ENCODE data around the gene SPATA3.
A peak's percentile ranks its signal among the peaks of the same experiment; 100 is the strongest.
"Not testable (repeated sequence)": the region's sequence is repeated elsewhere in the genome, so short reads cannot be mapped to it uniquely, and the experiment has no call there.

Gene SPATA3

DNA sequence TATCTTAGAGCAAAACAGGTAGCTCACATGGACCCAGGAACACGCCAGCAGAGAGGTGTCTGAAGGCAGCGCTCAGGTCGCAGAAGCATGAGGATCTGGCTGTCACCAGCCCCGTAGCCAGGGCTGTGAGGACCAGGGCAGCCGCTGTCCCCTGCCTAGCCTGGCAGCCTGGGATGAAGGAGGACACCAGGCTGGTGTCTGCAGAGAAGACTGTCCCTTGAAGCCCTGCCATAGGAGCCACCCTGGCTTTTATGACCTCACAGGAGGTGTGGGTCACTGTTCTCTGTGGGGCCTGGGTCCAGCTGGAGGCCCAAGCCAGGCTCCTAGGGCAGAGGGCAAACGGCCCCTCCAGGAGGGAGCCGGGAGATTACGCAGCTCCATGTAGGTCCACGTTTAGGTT lies at the start of gene SPATA3:
Gene SPATA3, plus strand, starts transcription at position 301 of the 400 bp plus-strand sequence. CDS start 113 bp downstream, outside the sequence.
- no peak for DNase-seq

DNA sequence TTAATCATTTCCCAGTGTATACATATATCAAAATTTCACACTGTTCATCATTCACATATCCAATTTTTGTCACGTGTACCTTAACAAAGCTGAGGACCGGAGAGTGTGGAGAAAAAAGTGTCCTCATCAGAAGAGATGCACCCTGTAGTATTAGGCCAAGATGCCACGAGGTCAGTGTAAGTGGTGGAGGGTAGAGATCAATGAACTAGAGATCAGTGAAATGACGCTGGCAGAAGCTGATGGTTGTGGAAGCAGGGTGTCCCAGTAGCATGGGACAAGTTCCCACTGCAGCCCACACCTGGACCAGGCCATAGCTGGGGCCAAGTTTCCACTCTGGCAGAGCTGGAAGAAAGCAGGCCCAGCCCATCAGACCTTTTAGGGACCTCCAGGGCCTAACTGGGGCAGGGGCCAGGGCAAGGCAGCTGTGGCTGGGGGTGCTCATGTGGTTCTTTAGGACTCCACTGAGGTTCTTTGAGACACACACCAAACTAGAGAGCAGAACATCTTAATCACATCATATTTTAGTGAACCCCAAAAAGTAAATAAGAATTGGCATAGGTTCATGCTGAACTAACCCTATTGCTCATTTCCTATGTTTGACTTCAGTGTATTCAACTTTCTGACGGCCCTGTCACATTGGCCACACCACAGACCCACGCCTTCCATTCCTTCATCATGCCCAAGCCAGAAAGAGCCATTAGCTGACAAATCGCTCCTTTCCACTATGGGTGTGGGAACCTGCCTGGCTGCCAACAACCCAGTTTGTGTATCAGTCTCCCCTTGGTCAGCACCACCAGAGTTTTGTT lies 49.3 kb upstream of the SPATA3 start:
- no peak for DNase-seq

DNA sequence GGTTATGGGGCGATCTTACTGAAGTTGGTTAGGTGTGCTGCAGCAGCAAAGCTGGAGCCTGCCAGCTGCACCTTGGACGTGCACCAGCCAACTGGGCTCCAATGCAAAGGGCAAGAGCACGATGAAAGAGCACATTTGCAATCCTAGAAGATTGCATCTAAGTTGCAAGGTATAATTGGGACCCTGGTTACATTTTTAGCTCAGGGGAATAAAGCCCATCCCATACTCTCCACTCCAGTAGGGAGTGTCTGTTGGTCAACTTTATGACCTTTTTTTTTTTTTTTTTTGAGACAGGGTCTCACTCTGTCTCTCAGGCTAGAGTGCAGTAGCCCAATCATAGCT lies 48.7 kb upstream of the SPATA3 start:
- no peak for DNase-seq

DNA sequence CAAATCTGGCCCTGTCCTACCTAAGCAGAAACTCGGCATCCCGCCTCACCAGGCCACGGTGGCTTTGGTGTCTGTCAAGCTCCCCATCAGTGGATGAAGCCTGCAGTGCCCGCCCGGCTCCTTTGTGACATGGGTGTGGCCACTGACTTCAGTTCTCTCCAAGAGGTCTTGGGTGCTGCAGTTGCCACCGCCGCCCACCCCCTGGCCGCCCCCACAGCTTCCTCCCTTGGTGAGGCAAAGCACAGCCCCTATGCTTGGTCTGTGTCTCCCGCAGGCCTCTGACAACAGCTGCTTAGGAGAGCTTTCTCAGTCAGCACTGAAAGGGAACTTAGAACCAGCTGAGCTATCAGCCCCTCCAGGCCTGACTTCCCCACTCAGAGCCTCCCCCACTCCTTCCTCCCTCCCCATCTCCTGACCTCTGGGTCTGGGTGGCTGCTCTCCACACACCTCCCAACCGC lies 48.0 kb upstream of the SPATA3 start:
- no peak for DNase-seq

DNA sequence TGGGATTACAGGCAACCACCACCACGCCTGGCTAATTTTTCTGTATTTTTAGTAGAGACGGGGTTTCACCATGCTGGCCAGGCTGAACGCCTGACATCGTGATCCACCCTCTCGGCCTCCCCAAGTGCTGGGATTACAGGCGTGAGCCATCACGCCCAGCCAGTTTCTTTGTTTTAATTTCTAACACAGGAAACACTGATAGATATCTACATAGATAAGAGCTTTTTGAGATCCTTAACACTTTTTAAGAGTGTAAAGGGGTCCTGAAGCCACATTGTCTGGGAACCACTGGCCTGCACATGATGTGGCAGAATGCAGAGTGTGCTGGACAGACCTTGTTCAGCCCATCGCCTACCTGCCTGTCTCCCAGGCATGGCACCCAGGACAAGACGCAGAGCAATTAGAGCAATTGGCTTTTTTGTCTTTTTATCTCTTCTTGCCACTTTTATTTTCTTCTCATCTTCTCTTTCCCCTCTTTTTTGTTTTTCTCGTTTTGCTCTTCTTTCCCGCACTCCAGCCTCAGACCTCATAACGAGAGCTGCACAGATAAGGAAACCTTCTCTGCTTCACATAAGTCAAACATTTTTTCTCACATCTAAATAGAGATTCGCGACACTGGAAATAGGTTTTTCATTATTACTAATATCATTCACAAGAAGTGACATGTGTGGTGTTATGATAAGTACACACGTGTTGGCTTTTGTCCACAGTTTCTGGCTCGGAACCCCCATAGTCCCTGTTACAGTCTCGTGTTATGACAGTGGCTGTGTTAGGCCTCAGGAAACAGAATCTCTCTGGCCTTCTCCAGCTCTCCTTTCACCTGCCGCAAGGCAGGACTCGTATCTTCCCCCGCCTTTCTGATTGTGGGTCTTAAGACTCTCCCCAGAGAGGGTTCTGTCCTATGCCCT lies 45.7 kb upstream of the SPATA3 start:
- DNase-seq = no peak

DNA sequence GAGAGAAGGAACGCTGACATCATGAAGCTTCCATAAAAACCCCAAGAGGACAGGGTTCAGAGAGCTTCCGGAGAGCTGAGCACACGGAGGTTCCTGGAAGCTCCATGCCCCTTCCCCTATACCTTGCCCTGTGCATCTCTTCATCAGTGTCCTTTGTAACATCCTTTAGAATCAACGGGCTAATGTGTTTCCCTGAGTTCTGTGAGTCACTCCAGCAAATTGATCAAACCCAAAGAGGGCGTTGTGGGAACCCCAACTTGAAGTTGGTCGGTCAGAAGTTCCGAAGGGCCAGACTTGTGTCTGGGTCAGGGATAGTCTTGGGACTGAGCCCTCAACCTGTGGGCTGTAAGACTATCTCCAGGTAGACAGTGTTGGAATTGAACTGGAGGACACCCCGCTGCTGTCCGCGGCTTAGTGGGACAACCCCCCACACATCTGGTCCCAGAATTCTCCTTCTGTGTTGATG lies 45.0 kb upstream of the SPATA3 start:
- no peak for DNase-seq

DNA sequence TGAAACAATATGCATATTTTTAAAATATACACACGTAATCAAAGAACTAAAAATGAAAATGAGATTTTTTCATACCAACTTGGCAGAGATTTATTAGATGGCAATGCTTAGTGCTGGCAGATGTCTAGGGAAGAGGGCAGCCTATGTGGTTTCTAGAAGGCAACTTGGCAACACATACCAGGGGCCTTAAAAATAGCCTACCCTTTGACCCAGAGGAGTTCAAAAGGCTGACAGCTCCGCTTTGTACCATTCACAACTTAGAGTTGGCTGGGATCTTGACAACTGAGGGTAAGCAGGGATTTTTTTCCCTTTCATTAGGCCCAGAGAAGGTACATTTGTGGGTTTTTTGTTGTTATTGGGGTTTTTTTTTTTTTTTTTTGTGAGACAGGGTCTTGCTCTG lies 44.5 kb upstream of the SPATA3 start:
- no peak for DNase-seq

DNA sequence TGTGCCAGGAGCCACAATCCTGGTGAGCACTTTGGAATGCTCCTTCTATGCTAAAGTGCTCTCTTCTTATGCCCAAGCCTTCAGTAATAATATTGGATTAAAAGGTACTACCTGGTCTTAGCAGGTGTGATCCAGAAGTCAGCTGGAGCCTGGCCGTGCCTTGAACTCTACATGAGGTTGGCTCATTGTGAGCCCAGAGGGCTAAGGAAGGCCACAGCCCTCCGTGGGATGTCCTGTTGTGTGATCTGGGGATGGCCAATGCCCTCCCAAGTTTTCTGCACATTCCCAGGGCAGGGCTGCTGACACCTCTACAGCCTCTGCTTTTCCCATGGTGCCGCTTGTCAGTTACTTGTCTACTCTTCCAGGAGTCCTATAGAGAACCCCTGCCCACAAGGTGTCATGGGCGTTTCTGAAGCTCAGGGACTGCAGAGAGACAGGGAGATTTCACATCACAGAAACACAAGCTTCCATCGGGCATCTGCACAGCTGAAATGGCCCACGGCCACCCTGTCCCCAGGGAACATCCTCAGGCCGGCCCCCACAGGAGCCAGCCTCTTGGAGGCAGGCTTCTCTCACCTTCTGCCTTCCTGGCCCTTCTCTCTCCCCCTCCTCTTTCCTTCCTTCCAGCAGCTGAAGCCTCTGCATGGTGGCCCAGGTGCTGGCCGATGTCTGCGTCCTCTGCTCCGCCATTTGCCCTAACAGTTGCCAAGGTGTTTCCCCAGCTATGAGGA lies 43.5 kb upstream of the SPATA3 start:
- DNase-seq = no peak

DNA sequence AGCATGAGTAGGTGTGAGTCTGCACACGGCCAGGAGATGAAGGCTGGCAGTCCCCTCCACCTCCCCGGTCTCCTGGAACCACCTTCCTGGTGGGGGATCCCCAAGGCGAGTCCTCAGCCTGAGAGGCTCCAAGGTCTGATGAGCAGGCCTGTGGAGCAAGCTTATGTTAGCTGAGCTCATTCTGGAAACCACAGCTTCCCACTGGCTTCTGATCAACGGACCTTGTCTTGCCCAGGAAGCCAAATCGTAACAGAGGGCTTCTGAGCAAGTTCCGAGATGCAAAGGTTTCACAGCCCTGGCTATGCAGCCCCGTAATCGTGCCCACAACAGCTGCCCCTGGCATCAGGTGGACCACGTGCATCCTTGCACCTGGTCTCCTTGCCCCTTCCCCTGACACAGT lies 42.1 kb upstream of the SPATA3 start:
- DNase-seq = no peak

DNA sequence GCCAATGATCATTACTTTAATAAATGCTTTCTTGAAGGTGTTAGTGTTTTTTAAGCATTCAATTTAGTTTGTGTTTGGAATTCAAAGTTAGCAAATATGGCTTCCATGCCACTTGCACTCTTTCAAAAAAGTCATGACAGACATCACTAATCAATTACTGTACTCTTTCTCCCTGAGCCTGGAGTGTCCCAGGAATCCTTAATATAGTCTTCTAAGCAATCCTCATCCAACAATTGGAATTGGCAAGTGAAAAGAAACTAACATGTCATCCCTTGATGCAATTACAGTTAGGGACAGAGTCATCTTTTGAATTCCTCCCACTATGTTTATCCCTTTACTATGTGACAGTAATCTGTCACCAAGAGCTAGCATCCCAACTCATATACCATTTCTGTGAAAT lies 41.2 kb upstream of the SPATA3 start:
- no peak for DNase-seq

DNA sequence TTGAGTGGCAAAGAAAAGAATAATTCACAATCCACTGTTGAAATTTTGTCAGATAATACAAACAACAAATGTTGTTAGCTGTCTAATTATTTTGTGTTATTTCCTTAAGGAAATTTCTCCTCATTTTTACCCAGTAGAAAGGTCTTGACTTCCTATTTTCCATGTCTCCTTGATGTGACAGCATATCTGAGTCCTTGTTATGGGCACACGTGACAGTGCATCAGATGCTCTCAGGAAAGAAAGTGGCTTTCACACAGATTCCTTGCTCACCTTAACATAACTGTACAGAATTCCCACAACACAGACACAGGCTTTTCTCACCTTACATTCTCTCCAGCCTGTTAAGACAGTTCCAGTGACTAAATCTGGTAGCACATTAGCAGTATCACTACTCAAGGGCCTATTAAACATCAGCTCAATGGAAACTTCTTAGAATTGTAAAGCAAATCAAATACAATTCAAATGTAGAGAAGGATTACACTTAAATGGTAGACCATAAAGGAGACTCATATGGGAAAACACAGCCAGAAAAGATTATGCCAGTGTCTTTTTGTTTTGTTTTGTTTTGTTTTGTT lies 40.7 kb upstream of the SPATA3 start:
- DNase-seq = no peak

DNA sequence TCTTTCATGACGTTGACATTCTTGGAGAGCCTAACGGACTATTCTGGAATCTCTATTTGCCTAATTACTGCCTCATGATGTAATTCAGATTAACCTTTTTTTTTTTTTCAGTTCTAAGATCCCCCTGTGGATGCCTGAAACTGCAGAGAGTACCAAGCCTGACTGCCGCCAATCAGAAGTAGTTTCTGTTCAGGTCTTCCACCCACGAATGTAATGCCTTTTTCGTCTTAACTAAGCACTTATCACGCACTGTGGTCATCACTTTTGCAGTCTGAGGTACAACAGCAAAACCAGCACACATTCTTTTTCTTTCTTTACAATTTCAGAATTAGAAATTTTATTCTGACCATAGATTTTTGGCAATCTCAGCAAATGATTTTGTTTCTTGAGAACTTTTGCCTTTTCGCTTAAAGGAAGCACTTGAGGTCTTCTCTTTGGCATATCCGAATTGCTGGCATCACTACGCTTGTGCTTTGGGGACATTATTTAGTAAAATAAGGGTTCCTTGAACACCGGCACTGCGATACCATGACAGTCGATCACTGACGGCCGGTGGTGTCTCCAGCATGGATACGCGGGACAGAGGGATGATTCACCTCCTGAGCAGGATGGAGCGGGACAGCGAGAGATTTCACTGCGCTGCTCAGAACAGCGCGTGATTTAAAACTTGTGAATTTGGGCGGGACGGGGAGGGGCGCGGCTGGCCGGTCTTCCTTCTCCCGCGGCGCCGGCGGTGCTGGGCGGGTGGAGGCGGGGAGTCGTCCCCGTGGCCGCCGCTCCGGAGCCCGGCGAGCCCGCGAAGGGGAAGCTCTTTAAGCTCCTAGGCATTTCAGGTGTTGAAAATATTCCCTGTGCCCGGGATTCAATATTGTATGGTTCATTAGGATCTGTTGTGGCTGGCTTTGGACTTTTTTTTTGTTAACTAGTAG lies 38.8 kb upstream of the SPATA3 start:
- peak; percentile 18 for DNase-seq

DNA sequence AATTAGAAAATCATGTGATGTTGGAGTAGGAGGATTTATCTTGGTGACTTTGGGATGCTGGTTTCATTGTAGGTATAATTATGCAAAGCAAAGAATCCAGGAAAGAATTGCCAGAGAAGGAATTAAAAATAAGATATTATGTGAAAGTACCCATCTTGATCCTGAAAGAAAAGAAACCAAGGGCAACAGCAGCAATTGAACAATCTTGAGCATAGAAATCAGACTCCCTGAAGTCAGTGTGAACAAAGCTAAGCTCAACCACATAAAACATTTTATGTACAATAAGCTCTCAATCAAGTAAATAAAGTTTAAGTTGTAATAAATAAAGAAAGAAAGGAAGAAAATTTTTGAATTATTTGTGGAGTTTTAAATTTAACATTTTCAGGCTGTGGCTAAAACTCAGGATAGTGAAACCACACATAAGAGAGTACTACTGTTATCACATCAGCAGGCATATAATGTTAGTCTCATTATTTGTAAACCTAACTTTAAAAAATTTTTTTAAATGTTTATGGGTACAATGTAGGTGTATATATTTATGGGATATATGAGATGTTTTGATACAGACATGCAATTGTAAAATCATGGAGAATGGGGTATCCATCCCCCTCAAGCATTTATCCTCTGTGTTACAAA lies 38.0 kb upstream of the SPATA3 start:
- DNase-seq = no peak

DNA sequence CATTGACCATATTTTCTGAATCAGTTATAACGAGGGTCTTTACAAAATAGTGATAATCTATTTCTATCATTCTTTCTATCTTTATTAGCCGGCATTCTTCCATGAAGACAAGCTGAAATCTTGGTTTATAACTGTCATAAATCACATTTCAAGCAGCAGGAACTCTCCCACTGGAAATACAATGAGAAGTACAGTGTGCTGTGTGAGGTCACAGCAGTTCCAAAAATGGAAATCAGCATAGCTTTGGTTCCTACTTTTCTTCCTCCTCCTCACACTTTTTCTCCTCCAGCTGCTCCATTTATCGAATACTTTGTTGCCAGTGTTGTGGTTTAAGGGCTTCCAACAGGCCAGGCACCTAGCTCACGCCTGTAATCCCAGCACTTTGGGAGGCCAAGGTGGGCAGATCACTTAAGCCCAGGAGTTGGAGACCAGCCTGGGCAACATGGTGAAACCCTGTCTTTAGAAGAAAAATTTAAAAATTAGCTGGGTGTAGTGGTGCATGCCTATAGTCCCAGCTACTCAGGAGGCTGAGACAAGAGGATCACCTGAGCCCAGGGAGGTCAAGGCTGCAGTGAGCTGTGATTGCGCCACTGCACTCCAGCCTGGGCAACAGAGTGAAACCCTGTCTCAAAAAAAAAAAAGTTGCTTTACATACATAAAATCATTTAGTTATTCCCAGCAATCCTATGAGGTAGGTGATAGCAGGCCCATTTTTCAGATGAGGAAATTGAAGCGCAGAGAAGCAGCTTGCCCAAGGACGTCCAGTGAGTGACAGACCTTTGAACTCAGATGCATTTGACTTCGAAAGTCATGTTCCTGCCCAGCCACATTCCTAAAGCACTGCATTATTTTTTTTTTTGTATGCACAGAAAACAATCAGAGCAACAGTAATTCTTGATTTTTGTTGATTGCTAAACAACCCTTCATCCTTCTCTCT lies 36.8 kb upstream of the SPATA3 start:
- no peak for DNase-seq

DNA sequence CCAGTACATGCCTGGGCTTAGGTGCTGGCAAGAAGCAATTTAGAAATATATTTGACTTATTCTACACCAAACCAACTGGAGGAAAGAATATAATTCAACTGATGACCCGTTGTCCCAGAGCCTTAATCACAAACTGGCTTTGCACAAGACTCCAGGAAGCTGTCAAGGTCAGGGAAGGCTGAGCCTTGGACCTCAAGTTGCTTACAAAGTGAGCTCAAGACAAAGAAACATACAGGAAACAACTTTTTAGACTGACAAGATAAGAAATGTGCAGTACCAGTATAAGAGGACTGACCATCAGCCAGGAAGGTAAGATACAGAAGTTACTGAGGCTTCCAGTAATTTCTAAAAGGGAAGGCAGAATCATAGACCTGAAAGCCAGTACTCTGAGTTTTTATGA lies 35.9 kb upstream of the SPATA3 start:
- no peak for DNase-seq

DNA sequence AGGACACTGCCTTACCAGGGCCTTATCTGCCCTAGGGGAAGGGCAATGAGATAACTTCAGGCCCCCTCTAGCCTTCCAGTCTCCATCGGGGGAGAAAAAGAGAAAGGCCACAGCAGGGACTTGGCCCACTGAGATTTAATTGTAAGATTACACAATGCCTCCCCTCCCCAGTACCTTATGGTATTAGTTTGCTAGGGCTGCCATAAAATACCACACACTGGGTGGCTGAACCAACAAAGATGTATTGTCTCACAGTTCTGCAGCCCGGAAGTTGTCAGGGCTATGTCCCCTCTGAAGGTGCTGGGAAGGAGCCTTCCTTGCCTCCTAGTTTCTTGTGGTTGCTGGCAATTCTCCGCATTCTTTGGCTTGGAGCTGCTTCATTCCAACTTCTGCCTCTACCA lies 34.8 kb upstream of the SPATA3 start:
- no peak for DNase-seq

DNA sequence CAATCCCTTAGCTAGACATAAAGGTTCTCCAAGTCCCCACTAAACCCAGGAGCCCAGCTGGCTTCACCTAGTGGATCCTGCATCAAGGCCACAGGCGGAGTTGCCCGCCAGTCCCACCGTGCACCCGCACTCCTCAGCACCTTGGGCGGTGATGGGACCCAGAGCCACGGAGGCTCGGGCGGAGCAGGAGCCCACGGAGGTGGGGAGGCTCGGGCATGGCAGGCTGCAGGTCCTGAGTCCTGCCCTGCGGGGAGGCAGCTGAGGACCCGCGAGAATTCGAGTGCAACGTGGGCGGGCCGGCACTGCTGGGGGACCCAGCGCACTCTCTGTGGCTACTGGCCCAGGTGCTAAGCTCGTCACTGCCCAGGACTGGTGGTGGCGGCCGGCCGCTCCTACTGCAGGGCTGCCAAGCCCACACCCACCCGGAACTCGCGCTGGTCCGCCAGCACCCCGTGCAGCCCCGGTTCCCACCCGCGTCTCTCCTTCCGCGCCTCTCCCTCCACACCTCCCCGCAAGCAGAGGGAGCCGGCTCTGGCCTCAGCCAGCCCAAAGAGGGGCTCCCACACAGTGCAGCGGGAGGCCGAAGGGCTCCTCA lies 31.7 kb upstream of the SPATA3 start:
- DNase-seq = no peak

DNA sequence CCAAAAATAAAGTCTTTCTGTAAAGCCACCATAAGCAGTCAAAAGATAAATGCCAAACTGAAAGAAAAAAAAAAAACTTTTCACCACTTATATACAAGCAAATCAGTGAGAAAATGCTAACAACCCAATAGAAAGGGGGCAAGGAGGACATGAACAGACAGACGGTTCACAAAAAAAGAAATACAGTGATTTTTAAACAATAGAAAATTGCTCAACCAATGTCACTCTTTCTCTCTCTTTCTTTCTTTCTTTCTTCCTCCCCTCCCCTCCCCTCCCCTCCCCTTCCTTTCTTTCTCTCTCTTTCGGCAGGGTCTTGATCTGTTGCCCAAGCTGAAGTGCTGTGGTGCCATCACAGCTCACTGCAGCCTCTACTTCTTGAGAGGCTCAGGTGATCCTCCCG lies 28.8 kb upstream of the SPATA3 start:
- no peak for DNase-seq

DNA sequence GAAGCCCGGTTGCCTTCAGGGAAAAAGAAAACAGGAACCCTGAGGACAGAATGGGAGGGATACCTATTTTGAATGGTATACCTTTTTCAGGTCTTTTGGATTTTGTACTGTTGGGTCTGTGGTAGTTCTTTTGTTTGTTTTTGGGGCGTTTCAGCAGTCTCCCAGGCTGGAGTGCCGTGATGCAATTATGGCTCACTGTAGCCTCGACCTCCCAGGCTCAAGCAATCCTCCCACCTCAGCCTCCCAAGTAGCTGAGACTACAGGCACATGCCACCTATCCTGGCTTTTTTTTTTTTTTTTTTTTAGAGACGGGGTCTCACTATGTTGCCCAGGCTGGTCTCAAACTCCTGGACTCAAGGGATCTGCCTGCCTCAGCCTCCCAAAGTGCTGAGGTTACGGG lies 27.6 kb upstream of the SPATA3 start:
- DNase-seq = not testable (repeated sequence)

All from NCI-H1105 (cell line).